Neuronal stem cell (in vitro differentiated cells): Measurements from ENCODE around the gene HSD3B7.

Source experiments
- DNase-seq: peaks from one replicate; pipeline ENCODE4 v3.0.0-alpha.2; 2013; ENCODE audit warnings: low spot score
- H2AFZ ChIP-seq: one replicate; pipeline ENCODE4 v1.6.1; 2013; ENCODE audit warnings: mild to moderate bottlenecking, low read length, inconsistent platforms
- H2AK5ac ChIP-seq: 2 replicates; pipeline ENCODE4 v1.6.1; 2013; ENCODE audit warnings: low read depth, mild to moderate bottlenecking, inconsistent platforms, low read length, moderate library complexity, mixed read lengths
- H2BK120ac ChIP-seq: 2 replicates; pipeline ENCODE4 v1.6.1; 2013; ENCODE audit warnings: low read depth, mild to moderate bottlenecking, inconsistent platforms, low read length, moderate library complexity, mixed read lengths
- H2BK12ac ChIP-seq: one replicate; pipeline ENCODE4 v1.6.1; 2013; ENCODE audit warnings: low read length, inconsistent platforms
- H2BK15ac ChIP-seq: 2 replicates; pipeline ENCODE4 v1.6.1; 2013; ENCODE audit warnings: mild to moderate bottlenecking, low read length, inconsistent platforms, mixed read lengths
- H2BK5ac ChIP-seq: one replicate; pipeline ENCODE4 v1.6.1; 2013; ENCODE audit warnings: inconsistent platforms, mild to moderate bottlenecking, low read length, moderate library complexity
- H3K14ac ChIP-seq: one replicate; pipeline ENCODE4 v1.6.1; 2013; ENCODE audit warnings: low read length, inconsistent platforms
- H3K18ac ChIP-seq: 2 replicates; pipeline ENCODE4 v1.6.1; 2013; ENCODE audit warnings: low read length, inconsistent platforms
- H3K23ac ChIP-seq: 2 replicates; pipeline ENCODE4 v1.6.1; 2013; ENCODE audit warnings: low read depth, mild to moderate bottlenecking, mixed read lengths, low read length, inconsistent platforms; ENCODE audit not compliant: poor library complexity
- H3K27ac ChIP-seq: replicated peaks from 3 replicates; pipeline ENCODE4 v1.5.1; 2013; ENCODE audit warnings: low read length, inconsistent platforms
- H3K27me3 ChIP-seq, 3 experiments: 2 replicates each; pipeline ENCODE4 v1.6.1; 2013; ENCODE audit warnings: low read length in 3 of 3, mild to moderate bottlenecking in 2 of 3, inconsistent platforms in 1 of 3, low read depth in 1 of 3, mixed read lengths in 1 of 3, moderate library complexity in 1 of 3; ENCODE audit not compliant: control insufficient read depth in 3 of 3, insufficient read depth in 3 of 3
- H3K36me3 ChIP-seq, 2 donors: replicated peaks in 1 of 2; 2 replicates each; pipeline ENCODE4 v1.6.1; 2013; ENCODE audit warnings: low read length in 2 of 2; ENCODE audit not compliant: control insufficient read depth in 2 of 2, insufficient read depth in 2 of 2
- H3K4ac ChIP-seq: 2 replicates; pipeline ENCODE4 v1.6.1; 2013; ENCODE audit warnings: inconsistent platforms, mild to moderate bottlenecking, low read length, moderate library complexity
- H3K4me1 ChIP-seq, 2 donors: 1 replicate in 1 of 2; 2 replicates in 1 of 2; pipeline ENCODE4 v1.6.1; 2013; ENCODE audit warnings: low read length in 2 of 2, low read depth in 1 of 2; ENCODE audit not compliant: control insufficient read depth in 2 of 2, insufficient read depth in 1 of 2
- H3K4me2 ChIP-seq: one replicate; pipeline ENCODE4 v1.6.1; 2013; ENCODE audit warnings: mild to moderate bottlenecking, low read length, inconsistent platforms; ENCODE audit not compliant: insufficient read depth, poor library complexity, severe bottlenecking
- H3K4me3 ChIP-seq, 2 donors: 2 replicates each; pipeline ENCODE4 v1.5.1; 2013; ENCODE audit warnings: low read length in 2 of 2, mild to moderate bottlenecking in 2 of 2, inconsistent platforms in 1 of 2, moderate library complexity in 1 of 2
- H3K79me1 ChIP-seq: one replicate; pipeline ENCODE4 v1.6.1; 2013; ENCODE audit warnings: low read depth, mild to moderate bottlenecking, inconsistent platforms, low read length, moderate library complexity
- H3K9ac ChIP-seq: one replicate; pipeline ENCODE4 v1.6.1; 2013; ENCODE audit warnings: mild to moderate bottlenecking, low read depth, low read length, inconsistent platforms; ENCODE audit not compliant: poor library complexity
- H3K9me3 ChIP-seq, 2 donors: replicated peaks in 1 of 2; 2 replicates each; pipeline versions ENCODE3 to v1.6.1; 2013; ENCODE audit warnings: low read length in 2 of 2, mild to moderate bottlenecking in 2 of 2, inconsistent platforms in 1 of 2, low read depth in 1 of 2, mixed read lengths in 1 of 2, moderate library complexity in 1 of 2; ENCODE audit not compliant: control insufficient read depth in 2 of 2, insufficient read depth in 1 of 2
- H4K8ac ChIP-seq: one replicate; pipeline ENCODE4 v1.6.1; 2013; ENCODE audit warnings: low read depth, mild to moderate bottlenecking, inconsistent platforms, low read length, moderate library complexity
- H4K91ac ChIP-seq: one replicate; pipeline ENCODE4 v1.6.1; 2013; ENCODE audit warnings: low read length, low read depth, mild to moderate bottlenecking, inconsistent platforms; ENCODE audit not compliant: poor library complexity
- WGBS, 2 donors: extraction: QIAGEN DNeasy Blood & Tissue Kit; methylation state at CpG; one replicate each; pipeline ENCODE4 v1.1.7; 2013; ENCODE audit warnings: missing lambda C conversion rate in 2 of 2, mixed read lengths in 1 of 2; ENCODE audit not compliant: insufficient read length in 2 of 2, insufficient replicate concordance in 1 of 2; ENCODE audit errors: extremely low coverage in 2 of 2; 5-methylcytosine and 5-hydroxymethylcytosine counted together

HSD3B7 gene

DNA sequence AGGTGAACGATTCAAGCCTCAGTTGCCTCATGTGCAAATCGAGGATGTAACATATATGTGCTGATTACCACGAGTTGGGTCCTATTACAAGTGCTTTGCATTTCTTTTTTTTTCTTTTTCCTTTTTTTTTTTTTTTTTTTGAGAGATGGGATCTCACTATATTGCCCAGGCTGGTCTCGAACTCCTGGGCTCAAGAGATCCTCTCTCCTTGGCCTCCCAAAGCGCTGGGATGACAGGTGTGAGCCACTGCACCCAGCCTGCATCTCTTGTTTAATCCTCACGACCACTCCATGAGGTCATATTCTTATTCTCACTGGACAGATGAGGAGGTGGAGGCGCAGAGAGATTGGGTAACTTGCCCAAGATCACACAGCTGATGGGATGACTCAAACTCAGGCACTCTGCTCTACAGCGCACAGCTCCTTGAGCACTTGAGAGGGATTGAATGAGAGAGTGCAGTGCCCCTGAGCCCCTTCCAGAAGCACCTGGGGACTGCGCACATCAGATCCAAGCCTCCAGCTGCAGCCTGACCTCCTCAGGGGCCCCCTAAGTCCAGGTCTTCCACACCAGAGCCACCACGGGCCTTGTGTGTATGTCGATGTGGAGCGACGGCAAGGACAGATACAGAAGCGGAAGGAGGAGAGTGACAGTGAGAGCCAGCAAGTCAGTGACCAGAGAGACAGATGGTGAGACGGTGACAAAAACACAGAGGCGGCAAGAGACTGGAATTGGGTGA, 20.5 kb downstream of the HSD3B7 start:
- no peak overlapping the region for H3K4ac ChIP-seq
- H3K79me1 ChIP-seq, result peaks cover 5% of the 10 kb centered on the region
- H3K9ac ChIP-seq, result peak overlapping the region; percentile 26
- peaks cover 9 to 26% of the 10 kb centered on the region in 2 donors for H3K4me1 ChIP-seq
- H3K4me2 ChIP-seq, result no peak overlapping the region
- no peak overlapping the region for H3K18ac ChIP-seq
- no peak overlapping the region for H4K91ac ChIP-seq
- no peak overlapping the region for H2AK5ac ChIP-seq
- H3K4me3 ChIP-seq, result no peak overlapping the region
- peaks cover 0 to 5% of the 10 kb centered on the region in 2 donors for H3K36me3 ChIP-seq
- no peak overlapping the region for H2BK120ac ChIP-seq
- no peak overlapping the region for H2BK5ac ChIP-seq
- H2AFZ ChIP-seq, result peak overlapping the region; percentile 75
- no peaks in the 10 kb centered on the region for H3K9me3 ChIP-seq
- H2BK12ac ChIP-seq, result no peak overlapping the region
- no peaks in the 10 kb centered on the region for H3K27me3 ChIP-seq
- H3K23ac ChIP-seq, result no peak overlapping the region
- H2BK15ac ChIP-seq, result no peak overlapping the region
- no peak overlapping the region for H3K27ac ChIP-seq
- H4K8ac ChIP-seq, result no peak overlapping the region
- H3K14ac ChIP-seq, result no peak overlapping the region
- no peak for DNase-seq
- no CpG with 5 or more reads among the region's 16 CpGs for WGBS, 2 donors

DNA sequence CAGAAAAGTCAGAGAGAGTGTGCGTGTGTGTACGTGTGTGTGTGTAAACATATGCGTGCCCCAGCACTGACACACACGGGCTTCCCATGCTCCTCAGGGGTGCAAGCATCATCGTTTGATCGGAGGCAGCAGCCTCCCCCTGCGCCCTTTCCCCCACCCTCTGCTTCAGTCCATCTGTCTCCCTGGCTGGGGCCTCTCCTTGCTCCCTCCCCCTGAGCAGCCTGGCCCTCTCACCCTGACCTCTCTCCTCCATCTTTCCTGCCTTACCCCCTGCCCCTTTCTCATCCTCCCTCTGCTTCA, 21.0 kb downstream of the HSD3B7 start:
- Histone ChIP-seq H3K9me3 (no peaks in the 10 kb centered on the region), H3K4ac (no peak overlapping the region), H3K23ac (no peak overlapping the region), H3K18ac (no peak overlapping the region), H3K36me3 (peaks cover 0 to under 1% of the 10 kb centered on the region in 2 donors), H2AK5ac (no peak overlapping the region), H2BK12ac (no peak overlapping the region), H4K91ac (no peak overlapping the region), H3K14ac (no peak overlapping the region), H3K4me3 (no peak overlapping the region), H2BK15ac (no peak overlapping the region), H2AFZ (peak overlapping the region; percentile 75), H4K8ac (no peak overlapping the region), H2BK120ac (no peak overlapping the region), H3K79me1 (peaks cover 5% of the 10 kb centered on the region), H3K27me3 (no peaks in the 10 kb centered on the region), H3K9ac (peak overlapping the region; percentile 26), H3K4me2 (no peak overlapping the region), H3K27ac (no peak overlapping the region), H2BK5ac (no peak overlapping the region), H3K4me1 (peaks cover 12 to 26% of the 10 kb centered on the region in 2 donors)
- no peak for DNase-seq
- WGBS, 2 donors, result no CpG with 5 or more reads among the region's 7 CpGs

DNA sequence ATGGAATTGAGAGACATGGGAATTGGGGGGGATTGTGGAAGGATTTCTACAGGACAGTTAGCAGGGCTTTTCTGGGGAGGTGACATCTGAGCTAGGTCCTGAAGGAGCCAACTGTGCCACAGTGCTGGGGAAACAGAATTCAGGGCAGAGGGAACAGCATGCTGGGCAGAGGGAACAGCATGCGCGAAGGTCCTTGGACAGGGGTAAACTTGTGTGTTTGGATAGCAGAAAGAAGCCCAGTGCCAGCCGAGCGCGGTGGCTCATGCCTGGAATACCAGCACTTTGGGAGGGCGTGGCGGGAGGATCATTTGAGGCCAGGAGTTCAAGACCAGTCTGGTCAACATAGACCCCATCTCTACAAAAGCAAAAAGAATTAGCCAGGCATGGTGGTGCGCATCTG, 21.6 kb downstream of the HSD3B7 start:
- Histone ChIP-seq H3K18ac (no peak overlapping the region), H3K23ac (no peak overlapping the region), H2BK12ac (no peak overlapping the region), H3K4me2 (no peak overlapping the region), H3K4ac (no peak overlapping the region), H2BK5ac (no peak overlapping the region), H2BK15ac (no peak overlapping the region), H3K27ac (no peak overlapping the region), H3K79me1 (peaks cover 5% of the 10 kb centered on the region), H2AFZ (peak overlapping the region; percentile 75), H2BK120ac (no peak overlapping the region), H3K27me3 (no peaks in the 10 kb centered on the region), H3K4me1 (peaks cover 13 to 26% of the 10 kb centered on the region in 2 donors), H3K14ac (no peak overlapping the region), H2AK5ac (no peak overlapping the region), H3K9me3 (no peaks in the 10 kb centered on the region), H4K8ac (no peak overlapping the region), H3K9ac (peak overlapping the region; percentile 26), H3K4me3 (no peak overlapping the region), H4K91ac (no peak overlapping the region), H3K36me3 (no peaks in the 10 kb centered on the region)
- WGBS, 2 donors, result no CpG with 5 or more reads among the region's 8 CpGs
- DNase-seq, result no peak

DNA sequence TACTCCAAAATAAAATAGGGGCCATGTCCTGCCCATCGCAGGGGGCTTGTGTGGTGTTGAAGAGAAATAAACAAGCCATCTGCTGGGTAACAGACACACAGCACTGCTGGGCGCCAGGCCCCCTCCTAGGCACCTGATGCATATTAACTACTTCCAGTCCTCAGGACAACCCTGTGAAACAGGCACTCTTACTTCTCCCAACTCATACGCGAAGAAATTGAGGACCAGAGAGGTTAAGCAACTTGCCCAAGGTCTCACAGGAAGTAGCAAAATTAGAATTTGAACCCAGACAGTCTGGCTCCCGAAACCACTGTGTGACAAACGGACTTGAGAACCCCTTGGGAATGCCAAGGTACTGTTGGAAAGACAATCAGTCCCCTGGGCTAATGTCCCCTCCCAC, 22.7 kb downstream of the HSD3B7 start:
- Histone ChIP-seq H3K79me1 (peaks cover 5% of the 10 kb centered on the region), H3K27me3 (peaks cover 0 to 3% (median 0%) of the 10 kb centered on the region in 3 experiments), H4K8ac (no peak overlapping the region), H3K4me1 (peaks cover 13 to 20% of the 10 kb centered on the region in 2 donors), H3K4me3 (no peak overlapping the region), H3K36me3 (no peaks in the 10 kb centered on the region), H3K9ac (no peak overlapping the region), H3K23ac (no peak overlapping the region), H2BK120ac (no peak overlapping the region), H3K27ac (no peak overlapping the region), H2BK5ac (no peak overlapping the region), H3K14ac (no peak overlapping the region), H2BK15ac (no peak overlapping the region), H2AFZ (no peak overlapping the region), H2AK5ac (no peak overlapping the region), H3K4ac (no peak overlapping the region), H2BK12ac (no peak overlapping the region), H3K9me3 (no peaks in the 10 kb centered on the region), H3K4me2 (no peak overlapping the region), H3K18ac (no peak overlapping the region), H4K91ac (no peak overlapping the region)
- no CpG with 5 or more reads among the region's 6 CpGs for WGBS, 2 donors
- no peak for DNase-seq
